Right atrium auricular region (tissue), 2 donors: ENCODE data around the gene TMEM33. TPM values are rescaled to one million over a fixed set of nuclear protein-coding genes. Genes with fewer than 3 reads are reported as not detected.
A peak's percentile ranks its signal among the peaks of the same experiment; 100 is the strongest.

Source experiments
- DNase-seq: peaks from one replicate; pipeline ENCODE4 v3.0.0-alpha.2; 2019; ENCODE audit warnings: low spot score
- H3K27ac ChIP-seq, 2 donors: fragments of 200-600 bp; sonication (generic); 1 replicate in 1 of 2; 2 replicates in 1 of 2; pipeline ENCODE4 v1.5.1; 2016 to 2019
- H3K27me3 ChIP-seq, 2 donors: fragments of 200-600 bp; sonication (generic); one replicate each; pipeline versions ENCODE4 v1.5.1 to v1.6.0; 2017 to 2019
- H3K36me3 ChIP-seq: fragments of 200-600 bp; sonication (generic); one replicate; pipeline ENCODE4 v1.5.1; 2016
- H3K4me1 ChIP-seq, 2 donors: fragments of 200-600 bp; sonication (generic); one replicate each; pipeline versions ENCODE4 v1.5.1 to v1.6.0; 2017 to 2019
- H3K4me3 ChIP-seq, 2 donors: fragments of 200-600 bp; sonication (generic); 1 replicate in 1 of 2; 2 replicates in 1 of 2; pipeline ENCODE4 v1.5.1; 2017 to 2019; ENCODE audit warnings: mild to moderate bottlenecking in 1 of 2, moderate library complexity in 1 of 2
- H3K9me3 ChIP-seq, 2 donors: fragments of 200-600 bp; sonication (generic); one replicate each; pipeline ENCODE4 v1.5.1; 2019
- CTCF ChIP-seq, 2 donors: fragments of 200-600 bp; sonication (generic); IDR thresholded peaks; one replicate each; pipeline ENCODE4 v1.5.1; 2019; ENCODE audit warnings: antibody characterized with exemption in 2 of 2
- total RNA-seq, 2 donors: library from RNA; depleted of rRNA; stranded (reverse); fragments of >200 nt; gene quantifications; one replicate each; pipeline ENCODE4 v1.1.0, GENCODE V29; 2016

The TMEM33 gene
- total RNA-seq, 2 donors from 2014 or later, result 18.2 to 27.1 TPM

- Histone ChIP-seq H3K27ac (peak overlapping the region in 1 of 2 donors; percentile 53), H3K9me3 (no peaks in the 10 kb centered on the region), H3K27me3 (no peaks in the 10 kb centered on the region), H3K36me3 (peaks cover 3% of the 10 kb centered on the region), H3K4me3 (no peak overlapping the region), H3K4me1 (peaks cover 0 to 23% of the 10 kb centered on the region in 2 donors)
- DNase-seq, result no peak
- TF ChIP-seq CTCF (IDR thresholded peaks at IDR 0.05), result no peak
Measured at GRCh38 chr4:42008011-42008786, 73.0 kb downstream of the TMEM33 start.

Other genes with a start within 250 kb of the TMEM33 start
- not detected for gene PHOX2B, start 186.7 kb upstream of the TMEM33 start, total RNA-seq
- not detected for gene DCAF4L1, start 46.3 kb downstream of the TMEM33 start, total RNA-seq
- gene SLC30A9, start 55.1 kb downstream of the TMEM33 start, total RNA-seq, result 10 to 100 TPM; 43.5 to 60.8 TPM
- under 1 TPM in 1 of 2 donors, not detected in 1; 0.04 TPM for gene BEND4, start 217.2 kb downstream of the TMEM33 start, total RNA-seq